Measurements from ENCODE around the gene ZNF202.
"Not testable (repeated sequence)": the region's sequence is repeated elsewhere in the genome, so short reads cannot be mapped to it uniquely, and the experiment has no call there.

ZNF202 gene

GRCh38 chr11:123742031-123742723 lies 717 bp upstream of the ZNF202 start:
- no peak for DNase-seq (ENCODE audit: low read depth, low spot score)

- DNase-seq (ENCODE audit: low read depth, low spot score): no peak
These were observed 687 bp downstream of the ZNF202 start for GRCh38 chr11:123740787-123741158.

- no peak for DNase-seq (ENCODE audit: low read depth, low spot score)
These were observed 3.1 kb downstream of the ZNF202 start for GRCh38 chr11:123738374-123738773.

- no peak for DNase-seq (ENCODE audit: low read depth, low spot score)
These were observed 4.7 kb downstream of the ZNF202 start for GRCh38 chr11:123736769-123737168.

- no peak for DNase-seq (ENCODE audit: low read depth, low spot score)
These were observed 11.9 kb downstream of the ZNF202 start for GRCh38 chr11:123729602-123730001.

- no peak for DNase-seq (ENCODE audit: low read depth, low spot score)
These were observed 15.3 kb downstream of the ZNF202 start for GRCh38 chr11:123725995-123726655.

- no peak for DNase-seq (ENCODE audit: low read depth, low spot score)
These were observed 22.0 kb downstream of the ZNF202 start for GRCh38 chr11:123719452-123719851.

- DNase-seq (ENCODE audit: low read depth, low spot score): no peak
These were observed 23.0 kb downstream of the ZNF202 start for GRCh38 chr11:123718469-123718868.

- DNase-seq (ENCODE audit: low read depth, low spot score): no peak
These were observed 23.4 kb downstream of the ZNF202 start for GRCh38 chr11:123718063-123718462.

GRCh38 chr11:123712627-123713026 lies 28.8 kb downstream of the ZNF202 start:
- not testable (repeated sequence) for DNase-seq (ENCODE audit: low read depth, low spot score)

- DNase-seq (ENCODE audit: low read depth, low spot score): peak; percentile 26
These were observed 33.8 kb downstream of the ZNF202 start for GRCh38 chr11:123707606-123708205.

- no peak for DNase-seq (ENCODE audit: low read depth, low spot score)
These were observed 34.3 kb downstream of the ZNF202 start for GRCh38 chr11:123707206-123707605.

GRCh38 chr11:123704341-123704740 lies 37.1 kb downstream of the ZNF202 start:
- DNase-seq (ENCODE audit: low read depth, low spot score): no peak

GRCh38 chr11:123702696-123703095 lies 38.8 kb downstream of the ZNF202 start:
- no peak for DNase-seq (ENCODE audit: low read depth, low spot score)

- DNase-seq (ENCODE audit: low read depth, low spot score): no peak
These were observed 39.3 kb downstream of the ZNF202 start for GRCh38 chr11:123702139-123702538.

- DNase-seq (ENCODE audit: low read depth, low spot score): no peak
These were observed 40.7 kb downstream of the ZNF202 start for GRCh38 chr11:123700772-123701171.

- DNase-seq (ENCODE audit: low read depth, low spot score): no peak
These were observed 42.8 kb downstream of the ZNF202 start for GRCh38 chr11:123698546-123699127.

- DNase-seq (ENCODE audit: low read depth, low spot score): no peak
These were observed 45.3 kb downstream of the ZNF202 start for GRCh38 chr11:123696183-123696582.

- no peak for DNase-seq (ENCODE audit: low read depth, low spot score)
These were observed 46.2 kb downstream of the ZNF202 start for GRCh38 chr11:123695231-123695630.

- DNase-seq (ENCODE audit: low read depth, low spot score): no peak
These were observed 46.9 kb downstream of the ZNF202 start for GRCh38 chr11:123694551-123694950.

- no peak for DNase-seq (ENCODE audit: low read depth, low spot score)
These were observed 48.5 kb downstream of the ZNF202 start for GRCh38 chr11:123692961-123693360.

- no peak for DNase-seq (ENCODE audit: low read depth, low spot score)
These were observed 51.0 kb downstream of the ZNF202 start for GRCh38 chr11:123690485-123690884.

GRCh38 chr11:123684601-123685000 lies 56.9 kb downstream of the ZNF202 start:
- no peak for DNase-seq (ENCODE audit: low read depth, low spot score)
